ENCODE results near the gene POLE. TPM values are rescaled to one million over a fixed set of nuclear protein-coding genes. Genes with fewer than 3 reads are reported as not detected.
"Not testable (repeated sequence)": the region's sequence is repeated elsewhere in the genome, so short reads cannot be mapped to it uniquely, and the experiment has no call there.

POLE gene
- total RNA-seq, 4 donors from 2014 or later: 19.2 to 28.1 (median 23.9) TPM

DNA sequence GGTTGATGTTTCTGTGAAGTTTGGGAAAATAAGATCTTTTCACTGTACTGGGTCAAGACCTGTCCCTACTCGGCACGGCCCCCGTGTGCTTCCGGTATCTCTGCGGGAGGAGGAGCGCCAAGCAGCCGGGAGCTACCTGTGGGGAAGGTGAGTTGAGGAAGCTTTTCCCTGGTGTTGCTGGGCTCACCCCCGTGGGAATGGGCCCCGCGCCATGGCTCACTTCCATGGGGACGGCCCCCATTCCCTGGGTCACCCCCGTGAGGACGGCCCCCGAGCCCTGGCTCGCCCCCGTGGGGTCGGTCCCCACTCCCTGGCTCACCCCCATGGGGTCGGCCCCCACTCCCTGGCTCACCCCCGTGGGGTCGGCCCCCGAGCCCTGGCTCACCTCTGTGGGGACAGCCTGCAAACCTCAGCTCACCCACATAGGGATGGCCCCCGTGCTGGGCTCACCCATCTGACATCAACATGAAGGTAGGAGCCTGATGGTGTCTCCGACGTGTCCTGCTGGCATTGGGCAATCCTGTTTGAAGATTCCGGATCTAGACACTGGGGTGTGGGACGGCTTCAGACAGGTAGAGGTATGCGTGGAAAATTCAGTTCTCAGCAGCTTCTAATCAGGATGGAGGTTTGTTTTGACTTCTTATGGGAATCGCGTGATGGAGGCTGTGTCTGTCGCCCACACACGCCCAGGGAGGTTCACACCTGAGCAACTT lies 85.8 kb downstream of the POLE start:
- H3K27me3 ChIP-seq: no peaks in the 10 kb centered on the region
- peaks cover 3 to 20% of the 10 kb centered on the region in 2 donors for H3K4me1 ChIP-seq
- no peak for DNase-seq
- H3K9me3 ChIP-seq: no peaks in the 10 kb centered on the region
- WGBS, 2 donors: 71 to 84% methylated on average over 17 to 18 of the region's 31 CpGs
- no peaks in the 10 kb centered on the region for H3K36me3 ChIP-seq
- H3K27ac ChIP-seq: peak overlapping the region in 1 of 3 donors; percentile 52
- TF ChIP-seq, protein P1, sequence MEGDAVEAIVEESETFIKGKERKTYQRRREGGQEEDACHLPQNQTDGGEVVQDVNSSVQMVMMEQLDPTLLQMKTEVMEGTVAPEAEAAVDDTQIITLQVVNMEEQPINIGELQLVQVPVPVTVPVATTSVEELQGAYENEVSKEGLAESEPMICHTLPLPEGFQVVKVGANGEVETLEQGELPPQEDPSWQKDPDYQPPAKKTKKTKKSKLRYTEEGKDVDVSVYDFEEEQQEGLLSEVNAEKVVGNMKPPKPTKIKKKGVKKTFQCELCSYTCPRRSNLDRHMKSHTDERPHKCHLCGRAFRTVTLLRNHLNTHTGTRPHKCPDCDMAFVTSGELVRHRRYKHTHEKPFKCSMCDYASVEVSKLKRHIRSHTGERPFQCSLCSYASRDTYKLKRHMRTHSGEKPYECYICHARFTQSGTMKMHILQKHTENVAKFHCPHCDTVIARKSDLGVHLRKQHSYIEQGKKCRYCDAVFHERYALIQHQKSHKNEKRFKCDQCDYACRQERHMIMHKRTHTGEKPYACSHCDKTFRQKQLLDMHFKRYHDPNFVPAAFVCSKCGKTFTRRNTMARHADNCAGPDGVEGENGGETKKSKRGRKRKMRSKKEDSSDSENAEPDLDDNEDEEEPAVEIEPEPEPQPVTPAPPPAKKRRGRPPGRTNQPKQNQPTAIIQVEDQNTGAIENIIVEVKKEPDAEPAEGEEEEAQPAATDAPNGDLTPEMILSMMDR (IDR thresholded peaks at IDR 0.05): no peak
- TF ChIP-seq POLR2A (IDR thresholded peaks at IDR 0.05): no peak
- no peak overlapping the region for H3K4me3 ChIP-seq (replicated peaks in 1 of 3)
- intact Hi-C loops (cut with DNase I): no loop called here

DNA sequence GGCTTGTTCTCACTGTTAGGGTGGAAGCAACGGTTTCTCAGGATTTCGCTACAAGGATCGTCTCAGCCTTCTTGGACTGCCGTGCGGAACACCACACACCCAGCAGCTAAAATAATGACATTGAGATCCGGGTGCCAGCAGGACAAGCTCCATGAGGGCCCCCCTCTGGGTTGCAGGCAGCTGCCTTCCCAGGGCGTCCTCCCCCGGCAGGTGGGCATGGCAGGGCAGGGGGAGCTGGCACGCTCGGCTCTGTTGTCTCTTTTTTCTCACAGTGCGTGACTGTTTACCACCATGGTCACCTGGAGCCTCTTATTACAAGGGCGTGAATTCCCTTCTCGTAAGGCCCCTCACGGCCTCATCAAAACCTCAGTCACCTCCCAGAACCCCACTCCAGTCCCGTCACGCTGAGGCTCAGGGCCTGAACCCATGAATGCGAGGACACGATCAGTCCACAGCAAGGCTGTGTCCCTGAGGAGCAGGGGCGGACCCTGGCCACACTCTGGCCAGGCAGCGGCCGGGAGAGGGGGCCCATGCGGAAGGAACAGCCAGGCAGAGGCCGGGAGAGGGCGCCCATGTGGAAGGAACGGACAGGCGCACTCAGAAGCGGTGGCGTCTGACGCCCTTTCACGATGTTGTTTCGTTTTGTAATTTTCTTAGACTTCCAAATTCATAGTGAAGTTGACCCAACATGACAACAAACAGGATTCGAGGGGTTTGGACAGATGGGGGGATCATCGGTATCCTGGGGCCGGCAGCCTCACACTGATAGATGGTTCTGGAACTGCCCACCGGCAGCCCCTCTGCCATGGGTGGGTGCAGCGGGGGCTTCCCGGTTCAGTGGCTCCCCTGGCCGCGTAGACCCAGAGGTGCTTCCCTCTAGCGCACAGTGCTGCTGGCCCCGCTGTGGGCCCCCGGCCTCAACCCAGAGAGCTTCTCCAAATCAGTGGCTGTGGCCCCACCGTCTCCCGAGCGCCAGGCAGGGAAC lies 86.8 kb downstream of the POLE start:
- peak overlapping the region; percentile 1 to 15 (median 14) for H3K4me3 ChIP-seq (replicated peaks in 1 of 3)
- H3K27me3 ChIP-seq: no peaks in the 10 kb centered on the region
- peak; percentile 79 for DNase-seq
- TF ChIP-seq, protein P1 (IDR thresholded peaks at IDR 0.05): peak; percentile 40 to 69 (median 51)
- TF ChIP-seq POLR2A (IDR thresholded peaks at IDR 0.05): no peak
- 33 to 41% methylated on average over 36 to 37 of the region's 45 CpGs for WGBS, 2 donors
- no peaks in the 10 kb centered on the region for H3K9me3 ChIP-seq
- no peaks in the 10 kb centered on the region for H3K36me3 ChIP-seq
- peaks cover 3 to 20% of the 10 kb centered on the region in 2 donors for H3K4me1 ChIP-seq
- H3K27ac ChIP-seq: peak overlapping the region in 1 of 3 donors; percentile 52
- intact Hi-C loops (cut with DNase I): no loop called here

DNA sequence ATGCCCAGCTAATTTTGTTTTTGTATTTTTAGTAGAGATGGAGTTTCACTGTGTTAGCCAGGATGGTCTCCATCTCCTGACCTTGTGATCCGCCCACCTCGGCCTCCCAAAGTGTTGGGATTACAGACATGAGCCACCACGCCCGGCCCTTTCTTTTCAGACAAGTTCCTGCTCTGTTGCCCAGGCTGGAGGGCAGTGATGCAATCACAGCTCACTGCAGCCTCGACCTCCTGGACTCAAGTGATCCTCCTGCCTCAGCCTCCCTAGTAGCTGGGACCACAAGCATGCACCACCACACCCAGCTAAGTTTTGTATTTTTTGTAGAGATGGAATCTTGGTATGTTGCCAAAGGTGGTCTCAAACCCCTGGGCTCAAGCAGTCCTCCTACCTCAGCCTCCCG lies 87.6 kb downstream of the POLE start:
- H3K9me3 ChIP-seq; H3K27ac ChIP-seq; intact Hi-C loops (cut with DNase I); DNase-seq; H3K4me3 ChIP-seq (replicated peaks in 1 of 3); H3K27me3 ChIP-seq; H3K36me3 ChIP-seq: not testable (repeated sequence)
- peaks cover 3 to 20% of the 10 kb centered on the region in 2 donors for H3K4me1 ChIP-seq
- WGBS, 2 donors: 84 to 89% methylated on average over 6 of the region's 6 CpGs

DNA sequence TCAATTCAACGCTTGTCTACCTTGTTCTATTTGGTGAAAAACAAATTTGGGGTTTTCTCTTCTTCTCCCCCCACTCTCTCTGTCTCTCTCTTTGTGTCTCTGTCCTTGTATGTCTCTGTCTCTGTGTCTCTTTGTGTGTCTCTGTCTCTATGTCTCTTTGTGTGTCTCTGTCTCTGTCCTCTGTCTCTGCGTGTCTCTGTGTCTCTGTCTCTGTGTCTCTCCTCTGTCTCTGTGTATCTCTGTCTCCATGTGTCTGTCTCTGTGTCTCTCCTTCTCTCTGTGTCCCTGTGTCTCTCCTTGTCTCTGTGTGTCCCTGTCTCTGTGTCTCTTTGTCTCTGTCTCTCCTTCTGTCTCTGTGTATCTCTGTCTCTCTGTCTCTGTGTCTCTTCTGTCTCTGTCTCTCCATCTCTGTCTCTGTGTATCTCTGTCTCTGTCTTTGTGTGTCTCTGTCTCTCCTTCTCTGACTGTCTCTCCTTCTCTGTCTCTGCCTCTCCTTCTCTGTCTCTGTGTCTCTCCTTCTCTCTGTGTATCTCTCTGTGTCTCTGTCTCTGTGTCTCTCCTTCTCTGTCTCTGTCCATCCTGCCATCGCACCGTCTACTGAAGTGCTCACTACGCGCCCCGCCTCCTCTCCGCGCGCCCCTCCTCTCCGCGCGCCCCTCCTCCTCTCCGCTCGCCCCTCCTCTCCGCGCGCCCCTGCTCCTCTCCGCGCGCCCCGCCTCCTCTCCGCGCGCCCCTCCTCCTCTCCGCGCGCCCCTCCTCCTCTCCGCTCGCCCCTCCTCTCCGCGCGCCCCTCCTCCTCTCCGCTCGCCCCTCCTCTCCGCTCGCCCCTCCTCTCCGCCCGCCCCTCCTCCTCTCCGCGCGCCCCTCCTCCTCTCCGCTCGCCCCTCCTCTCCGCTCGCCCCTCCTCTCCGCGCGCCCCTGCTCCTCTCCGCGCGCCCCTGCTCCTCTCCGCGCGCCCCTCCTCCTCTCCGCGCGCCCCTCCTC lies 89.5 kb downstream of the POLE start:
- Histone ChIP-seq H3K27ac (no peak overlapping the region), H3K4me3 (replicated peaks in 1 of 3) (no peak overlapping the region), H3K9me3 (no peaks in the 10 kb centered on the region), H3K4me1 (peaks cover 3 to 13% of the 10 kb centered on the region in 2 donors), H3K27me3 (no peaks in the 10 kb centered on the region), H3K36me3 (no peaks in the 10 kb centered on the region)
- intact Hi-C loops (cut with DNase I): no loop called here
- 8 to 9% methylated on average over 18 to 25 of the region's 58 CpGs for WGBS, 2 donors
- peak; percentile 44 to 47 for DNase-seq
- TF ChIP-seq POLR2A (IDR thresholded peaks at IDR 0.05): no peak
- TF ChIP-seq, protein P1 (IDR thresholded peaks at IDR 0.05): no peak

DNA sequence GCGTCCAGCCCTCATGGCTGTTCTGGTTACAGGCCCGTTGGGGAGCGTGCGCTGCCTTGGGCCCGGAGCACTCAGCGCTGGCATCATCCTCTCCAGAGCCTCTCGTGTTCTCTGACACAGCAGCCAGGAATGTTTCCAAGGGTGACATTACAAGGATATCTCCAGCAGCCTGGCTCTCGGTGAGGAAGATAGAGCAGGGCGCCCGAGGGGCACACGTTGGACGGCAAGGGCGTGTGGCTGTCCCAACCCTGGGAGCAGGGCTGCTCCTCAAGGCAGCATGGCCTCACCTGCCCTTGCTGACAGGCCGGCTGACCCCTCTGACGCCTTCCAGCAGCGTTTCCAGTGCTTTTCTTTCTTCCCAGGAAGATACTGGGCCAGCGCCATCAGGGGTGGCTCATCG lies 91.1 kb downstream of the POLE start:
- H3K27me3 ChIP-seq: no peaks in the 10 kb centered on the region
- H3K4me3 ChIP-seq (replicated peaks in 1 of 3): no peak overlapping the region
- peaks cover 3 to 11% of the 10 kb centered on the region in 2 donors for H3K4me1 ChIP-seq
- no peak for TF ChIP-seq POLR2A (IDR thresholded peaks at IDR 0.05)
- TF ChIP-seq, protein P1 (IDR thresholded peaks at IDR 0.05): no peak
- intact Hi-C loops (cut with DNase I): no loop called here
- DNase-seq: peak; percentile 19 to 64
- H3K27ac ChIP-seq: no peak overlapping the region
- no peaks in the 10 kb centered on the region for H3K9me3 ChIP-seq
- no peaks in the 10 kb centered on the region for H3K36me3 ChIP-seq
- WGBS, 2 donors: 57 to 78% methylated on average over 8 to 18 of the region's 18 CpGs

Data from thyroid gland (tissue), 4 donors.